ENCODE results near the gene FBXO28. TPM values are rescaled to one million over a fixed set of nuclear protein-coding genes. Genes with fewer than 3 reads are reported as not detected.

Gene FBXO28
- total RNA-seq, 4 donors from 2014 or later = 25.2 to 34.3 (median 31.5) TPM

- intact Hi-C loops (cut with DNase I) = no loop called here
- Histone ChIP-seq H3K27ac (peak overlapping the region in 1 of 4 donors; percentile 20), H3K27me3 (no peaks in the 10 kb centered on the region), H3K4me3 (no peak overlapping the region), H3K9me3 (no peaks in the 10 kb centered on the region), H3K36me3 (no peaks in the 10 kb centered on the region), H3K4me1 (peaks cover 7 to 50% (median 19%) of the 10 kb centered on the region in 3 donors)
- TF ChIP-seq CTCF (IDR thresholded peaks at IDR 0.05) (no peak), POLR2A (IDR thresholded peaks at IDR 0.05) (no peak)
- DNase-seq = no peak
- WGBS, 2 donors = 70 to 75% methylated on average over 1 to 2 of the region's 4 CpGs
These were observed 55.9 kb downstream of the FBXO28 start for GRCh38 chr1:224169718-224170270.

GRCh38 chr1:224170343-224170742 lies 56.4 kb downstream of the FBXO28 start:
- peak overlapping the region in 1 of 4 donors; percentile 20 for H3K27ac ChIP-seq
- intact Hi-C loops (cut with DNase I) = no loop called here
- TF ChIP-seq CTCF (IDR thresholded peaks at IDR 0.05) = no peak
- TF ChIP-seq POLR2A (IDR thresholded peaks at IDR 0.05) = no peak
- no peak overlapping the region for H3K4me3 ChIP-seq
- DNase-seq = no peak
- peaks cover 7 to 54% (median 19%) of the 10 kb centered on the region in 3 donors for H3K4me1 ChIP-seq
- no peaks in the 10 kb centered on the region for H3K9me3 ChIP-seq
- no peaks in the 10 kb centered on the region for H3K27me3 ChIP-seq
- H3K36me3 ChIP-seq = no peaks in the 10 kb centered on the region
- 48 to 77% methylated on average over 4 of the region's 4 CpGs for WGBS, 2 donors

GRCh38 chr1:224170748-224171478 lies 57.0 kb downstream of the FBXO28 start:
- H3K9me3 ChIP-seq = no peaks in the 10 kb centered on the region

GRCh38 chr1:224172229-224172628 lies 58.3 kb downstream of the FBXO28 start:
- H3K9me3 ChIP-seq = no peaks in the 10 kb centered on the region
- no peaks in the 10 kb centered on the region for H3K27me3 ChIP-seq
- no peak for TF ChIP-seq CTCF (IDR thresholded peaks at IDR 0.05)
- TF ChIP-seq POLR2A (IDR thresholded peaks at IDR 0.05) = no peak
- peaks cover 7 to 65% (median 19%) of the 10 kb centered on the region in 3 donors for H3K4me1 ChIP-seq
- no peaks in the 10 kb centered on the region for H3K36me3 ChIP-seq
- H3K4me3 ChIP-seq = no peak overlapping the region
- DNase-seq = no peak
- 79 to 91% methylated on average over 2 to 3 of the region's 3 CpGs for WGBS, 2 donors
- intact Hi-C loops (cut with DNase I) = no loop called here
- no peak overlapping the region for H3K27ac ChIP-seq

More at GRCh38 chr1:224170748-224171478, 57.0 kb downstream of the FBXO28 start:
- intact Hi-C loops (cut with DNase I) = no loop called here
- peak overlapping the region in 1 of 4 donors; percentile 20 for H3K27ac ChIP-seq
- WGBS, 2 donors = 65 to 66% methylated on average over 9 of the region's 9 CpGs
- no peak overlapping the region for H3K4me3 ChIP-seq
- H3K36me3 ChIP-seq = no peaks in the 10 kb centered on the region
- no peaks in the 10 kb centered on the region for H3K27me3 ChIP-seq
- H3K4me1 ChIP-seq = peaks cover 7 to 59% (median 19%) of the 10 kb centered on the region in 3 donors
- no peak for TF ChIP-seq POLR2A (IDR thresholded peaks at IDR 0.05)
- peak in 5 of 6 experiments; percentile 46 to 66 (median 51) for TF ChIP-seq CTCF (IDR thresholded peaks at IDR 0.05)
- DNase-seq = no peak

GRCh38 chr1:224173523-224173922 lies 59.6 kb downstream of the FBXO28 start:
- Histone ChIP-seq H3K4me3 (no peak overlapping the region), H3K9me3 (no peaks in the 10 kb centered on the region), H3K4me1 (peaks cover 5 to 63% (median 16%) of the 10 kb centered on the region in 3 donors), H3K27me3 (no peaks in the 10 kb centered on the region), H3K27ac (peak overlapping the region in 3 of 4 donors; percentile 51 to 80 (median 77)), H3K36me3 (no peaks in the 10 kb centered on the region)
- WGBS, 2 donors = 29 to 44% methylated on average over 5 of the region's 5 CpGs
- no peak for DNase-seq
- intact Hi-C loops (cut with DNase I) = no loop called here
- TF ChIP-seq POLR2A (IDR thresholded peaks at IDR 0.05) (no peak), CTCF (IDR thresholded peaks at IDR 0.05) (no peak)

All from esophagus squamous epithelium (tissue), 5 donors.